Panc1 (cell line): ENCODE data around the gene FYN. TPM values are rescaled to one million over a fixed set of nuclear protein-coding genes. Genes with fewer than 3 reads are reported as not detected.

Experiments used
- ATAC-seq: fragments of 200-7000 bp; cut with Tn5 transposase; 2 replicates; pipeline ENCODE4 v1.9.1; 2020; ENCODE audit warnings: mild to moderate bottlenecking, moderate library complexity
- BruUV-seq: library from RNA; stranded (reverse); fragments of 400-500 nt; replicated peaks from 2 replicates; lab custom pipeline; 2021; lab: Mats Ljungman, UMichigan
- CTCF ChIA-PET: fragments of 300-600 bp; sonication (Branson Sonifier 250); formaldehyde crosslinking; loops from one replicate; lab custom pipeline; 2022; ENCODE audit warnings: antibody characterized with exemption; lab: Charles Lee
- POLR2A ChIA-PET: fragments of 300-600 bp; sonication (Branson Sonifier 250); formaldehyde crosslinking; loops from one replicate; lab custom pipeline; 2022; ENCODE audit warnings: antibody characterized with exemption; lab: Charles Lee
- DNase-seq: peaks from one replicate; pipeline ENCODE4 v3.0.0-alpha.2; 2010; ENCODE audit warnings: low read depth, low spot score
- H3K27ac ChIP-seq: 2 replicates; pipeline ENCODE4 v1.5.1; 2011; ENCODE audit warnings: mild to moderate bottlenecking, low read length, inconsistent platforms
- H3K27me3 ChIP-seq: fragments of 200-500 bp; sonication (Bioruptor generic); 2 replicates; pipeline ENCODE4 v1.6.0; 2014; ENCODE audit warnings: low read length, inconsistent platforms; ENCODE audit not compliant: control insufficient read depth, insufficient read depth
- H3K36me3 ChIP-seq: fragments of 200-500 bp; sonication (Bioruptor generic); 2 replicates; pipeline ENCODE4 v1.5.1; 2014; ENCODE audit warnings: inconsistent platforms, mild to moderate bottlenecking, low read length, moderate library complexity; ENCODE audit not compliant: control insufficient read depth, insufficient read depth
- H3K4me1 ChIP-seq: 2 replicates; pipeline ENCODE4 v1.5.1; 2011; ENCODE audit warnings: inconsistent platforms, mild to moderate bottlenecking, low read length, moderate library complexity; ENCODE audit not compliant: control insufficient read depth, insufficient read depth
- H3K4me3 ChIP-seq, 2 experiments: 2 replicates each; pipeline ENCODE4 v1.5.1; 2011 to 2012; ENCODE audit warnings: low read depth in 2 of 2, low read length in 2 of 2, mild to moderate bottlenecking in 2 of 2, inconsistent platforms in 1 of 2, moderate library complexity in 1 of 2
- H3K9me3 ChIP-seq: fragments of 200-500 bp; sonication (Bioruptor generic); 2 replicates; pipeline ENCODE4 v1.5.1; 2014; ENCODE audit warnings: low read depth, mild to moderate bottlenecking, inconsistent platforms, low read length, moderate library complexity; ENCODE audit not compliant: control insufficient read depth, insufficient read depth
- POLR2AphosphoS5 ChIP-seq: IDR thresholded peaks from 2 replicates; pipeline ENCODE4 v1.6.1; 2012; ENCODE audit warnings: mild to moderate bottlenecking, low read depth, low read length, moderate library complexity
- SIN3A ChIP-seq: IDR thresholded peaks from 2 replicates; pipeline ENCODE4 v1.6.1; 2012; ENCODE audit warnings: low read depth, mild to moderate bottlenecking, low read length, moderate library complexity, borderline replicate concordance; ENCODE audit not compliant: insufficient read depth
- TCF7L2 ChIP-seq: IDR thresholded peaks from 2 replicates; pipeline ENCODE4 v1.6.1; 2011; ENCODE audit warnings: mild to moderate bottlenecking, low read depth, low read length, inconsistent platforms
- in situ Hi-C: cut with HindIII; loops from 2 replicates; pipeline ENCODE4 v1.10.0; 2016; ENCODE audit warnings: low sequenced_read_pairs, low pct_unique_long_range_greater_than_20kb
- intact Hi-C: fragments of 100-400 bp; cut with micrococcal nuclease; formaldehyde crosslinking; loops from one replicate; pipeline ENCODE4 v1.10.0; 2022; ENCODE audit not compliant: unreplicated experiment
- total RNA-seq: library from RNA; stranded (reverse); gene quantifications from one replicate; pipeline ENCODE4 v1.2.1, GENCODE V29; 2021; ENCODE audit not compliant: unreplicated experiment
- TF ChIP-seq, protein P1 (sequence below), 2 experiments: IDR thresholded peaks; 2 replicates each; pipeline ENCODE4 v1.6.1; 2011 to 2012; ENCODE audit warnings: low read depth in 2 of 2, control low read depth in 1 of 2, low read length in 1 of 2, mild to moderate bottlenecking in 1 of 2, moderate library complexity in 1 of 2; ENCODE audit not compliant: insufficient read depth in 1 of 2
- TF ChIP-seq, protein P2 (sequence below): fragments of 450-650 bp; IDR thresholded peaks from 2 replicates; pipeline ENCODE4 v1.5.1; 2017; ENCODE audit warnings: mild to moderate bottlenecking

The FYN gene
- total RNA-seq, 1 experiment from 2014 or later, result 4.2 TPM

DNA sequence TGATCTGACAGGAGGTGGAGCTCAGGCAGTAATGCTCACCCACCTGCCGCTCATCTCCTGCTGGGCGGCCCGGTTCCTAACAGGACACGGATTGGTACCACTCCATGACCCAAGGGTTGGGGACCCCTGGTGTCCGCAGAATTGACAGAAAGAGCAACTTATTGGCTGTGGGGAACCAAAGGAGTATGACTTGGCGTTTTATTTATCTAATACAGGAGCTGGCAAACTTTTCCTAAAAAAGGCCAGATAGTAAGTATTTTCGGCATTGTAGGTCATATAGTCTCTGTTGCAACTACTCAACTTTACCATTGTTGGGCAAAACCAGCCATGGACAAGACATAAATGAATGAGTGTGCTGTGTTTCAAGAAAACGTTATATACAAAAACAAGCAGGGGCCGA, 223.2 kb downstream of the FYN start:
- POLR2A ChIA-PET, result no interaction called here
- intact Hi-C loops, result loop anchor here (10.0 kb wide), 1 partner anchor 395 kb away; a partner anchor contains a TSS
- ATAC-seq (no peak), DNase-seq (no peak)
- H3K4me1 ChIP-seq, result no peaks in the 10 kb centered on the region
- no peak overlapping the region for H3K4me3 ChIP-seq
- no peak overlapping the region for H3K27ac ChIP-seq
- H3K9me3 ChIP-seq, result no peaks in the 10 kb centered on the region
- no peaks in the 10 kb centered on the region for H3K36me3 ChIP-seq
- CTCF ChIA-PET, result no interaction called here
- TF ChIP-seq TCF7L2 (no peak), SIN3A (no peak), POLR2AphosphoS5 (no peak)
- TF ChIP-seq, protein P1, sequence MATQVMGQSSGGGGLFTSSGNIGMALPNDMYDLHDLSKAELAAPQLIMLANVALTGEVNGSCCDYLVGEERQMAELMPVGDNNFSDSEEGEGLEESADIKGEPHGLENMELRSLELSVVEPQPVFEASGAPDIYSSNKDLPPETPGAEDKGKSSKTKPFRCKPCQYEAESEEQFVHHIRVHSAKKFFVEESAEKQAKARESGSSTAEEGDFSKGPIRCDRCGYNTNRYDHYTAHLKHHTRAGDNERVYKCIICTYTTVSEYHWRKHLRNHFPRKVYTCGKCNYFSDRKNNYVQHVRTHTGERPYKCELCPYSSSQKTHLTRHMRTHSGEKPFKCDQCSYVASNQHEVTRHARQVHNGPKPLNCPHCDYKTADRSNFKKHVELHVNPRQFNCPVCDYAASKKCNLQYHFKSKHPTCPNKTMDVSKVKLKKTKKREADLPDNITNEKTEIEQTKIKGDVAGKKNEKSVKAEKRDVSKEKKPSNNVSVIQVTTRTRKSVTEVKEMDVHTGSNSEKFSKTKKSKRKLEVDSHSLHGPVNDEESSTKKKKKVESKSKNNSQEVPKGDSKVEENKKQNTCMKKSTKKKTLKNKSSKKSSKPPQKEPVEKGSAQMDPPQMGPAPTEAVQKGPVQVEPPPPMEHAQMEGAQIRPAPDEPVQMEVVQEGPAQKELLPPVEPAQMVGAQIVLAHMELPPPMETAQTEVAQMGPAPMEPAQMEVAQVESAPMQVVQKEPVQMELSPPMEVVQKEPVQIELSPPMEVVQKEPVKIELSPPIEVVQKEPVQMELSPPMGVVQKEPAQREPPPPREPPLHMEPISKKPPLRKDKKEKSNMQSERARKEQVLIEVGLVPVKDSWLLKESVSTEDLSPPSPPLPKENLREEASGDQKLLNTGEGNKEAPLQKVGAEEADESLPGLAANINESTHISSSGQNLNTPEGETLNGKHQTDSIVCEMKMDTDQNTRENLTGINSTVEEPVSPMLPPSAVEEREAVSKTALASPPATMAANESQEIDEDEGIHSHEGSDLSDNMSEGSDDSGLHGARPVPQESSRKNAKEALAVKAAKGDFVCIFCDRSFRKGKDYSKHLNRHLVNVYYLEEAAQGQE (IDR thresholded peaks at IDR 0.05; ENCODE audit: insufficient read depth in 1 of 2, low read depth in 2 of 2, low read length in 1 of 2), result no peak
- TF ChIP-seq, protein P2, sequence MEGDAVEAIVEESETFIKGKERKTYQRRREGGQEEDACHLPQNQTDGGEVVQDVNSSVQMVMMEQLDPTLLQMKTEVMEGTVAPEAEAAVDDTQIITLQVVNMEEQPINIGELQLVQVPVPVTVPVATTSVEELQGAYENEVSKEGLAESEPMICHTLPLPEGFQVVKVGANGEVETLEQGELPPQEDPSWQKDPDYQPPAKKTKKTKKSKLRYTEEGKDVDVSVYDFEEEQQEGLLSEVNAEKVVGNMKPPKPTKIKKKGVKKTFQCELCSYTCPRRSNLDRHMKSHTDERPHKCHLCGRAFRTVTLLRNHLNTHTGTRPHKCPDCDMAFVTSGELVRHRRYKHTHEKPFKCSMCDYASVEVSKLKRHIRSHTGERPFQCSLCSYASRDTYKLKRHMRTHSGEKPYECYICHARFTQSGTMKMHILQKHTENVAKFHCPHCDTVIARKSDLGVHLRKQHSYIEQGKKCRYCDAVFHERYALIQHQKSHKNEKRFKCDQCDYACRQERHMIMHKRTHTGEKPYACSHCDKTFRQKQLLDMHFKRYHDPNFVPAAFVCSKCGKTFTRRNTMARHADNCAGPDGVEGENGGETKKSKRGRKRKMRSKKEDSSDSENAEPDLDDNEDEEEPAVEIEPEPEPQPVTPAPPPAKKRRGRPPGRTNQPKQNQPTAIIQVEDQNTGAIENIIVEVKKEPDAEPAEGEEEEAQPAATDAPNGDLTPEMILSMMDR, result no peak
- H3K27me3 ChIP-seq, result no peaks in the 10 kb centered on the region
- no TSS peak for BruUV-seq
- in situ Hi-C loops, result no loop called here

- intact Hi-C loops (loop anchor here (10.0 kb wide), 1 partner anchor 293 kb away; no protein-coding TSS in a partner anchor), in situ Hi-C loops (no loop called here)
- no peaks in the 10 kb centered on the region for H3K27me3 ChIP-seq
- H3K4me1 ChIP-seq, result no peaks in the 10 kb centered on the region
- no TSS peak for BruUV-seq
- no peak overlapping the region for H3K4me3 ChIP-seq
- CTCF ChIA-PET, result no interaction called here
- POLR2A ChIA-PET, result interaction anchor here (0.6 kb wide), 2 partner anchors 169 to 388 kb away, joined by 3 read pairs; no protein-coding TSS in a partner anchor
- H3K9me3 ChIP-seq, result no peaks in the 10 kb centered on the region
- TF ChIP-seq, protein P2, result no peak
- TF ChIP-seq POLR2AphosphoS5, result no peak
- no peak for TF ChIP-seq SIN3A
- no peak for ATAC-seq
- no peak overlapping the region for H3K27ac ChIP-seq
- no peak for DNase-seq
- no peaks in the 10 kb centered on the region for H3K36me3 ChIP-seq
Observed at GRCh38 chr6:111648100-111648499, 225.2 kb downstream of the FYN start.
